ENCODE data around the gene LRRC4C.

- TF ChIP-seq CTCF (IDR thresholded peaks at IDR 0.05) (no peak), POLR2A (IDR thresholded peaks at IDR 0.05) (no peak)
Observed at GRCh38 chr11:41121600-41121999, 337.9 kb downstream of the LRRC4C start.
